Esophagus muscularis mucosa (tissue), 4 donors: ENCODE measurements around the gene SEPTIN8. TPM values are rescaled to one million over a fixed set of nuclear protein-coding genes. Genes with fewer than 3 reads are reported as not detected.

Experiments
- DNase-seq: peaks from one replicate; pipeline ENCODE4 v3.0.0-alpha.2; 2017; ENCODE audit errors: extremely low spot score
- H3K27ac ChIP-seq, 4 donors: fragments of 200-600 bp; sonication (generic); replicated peaks in 1 of 4; 1 replicate in 3 of 4; 2 replicates in 1 of 4; pipeline ENCODE4 v1.5.1; 2016 to 2019; ENCODE audit warnings: mild to moderate bottlenecking in 1 of 4
- H3K27me3 ChIP-seq, 4 donors: fragments of 200-600 bp; sonication (generic); one replicate each; pipeline versions ENCODE4 v1.5.1 to v1.6.0; 2016 to 2019
- H3K36me3 ChIP-seq, 4 donors: fragments of 200-600 bp; sonication (generic); one replicate each; pipeline ENCODE4 v1.5.1; 2016 to 2019
- H3K4me1 ChIP-seq, 4 donors: fragments of 200-600 bp; sonication (generic); one replicate each; pipeline ENCODE4 v1.5.1; 2016 to 2019
- H3K4me3 ChIP-seq, 4 donors: fragments of 200-600 bp; sonication (generic); 1 replicate in 2 of 4; 2 replicates in 2 of 4; pipeline ENCODE4 v1.5.1; 2016 to 2019; ENCODE audit warnings: mild to moderate bottlenecking in 4 of 4, moderate library complexity in 1 of 4
- H3K9me3 ChIP-seq, 4 donors: fragments of 200-600 bp; sonication (generic); 1 replicate in 3 of 4; 2 replicates in 1 of 4; pipeline ENCODE4 v1.5.1; 2016 to 2019
- CTCF ChIP-seq, 3 experiments: fragments of 200-600 bp in 2 of 3; fragments of 450-650 bp in 1 of 3; sonication (generic) in 2 of 3; IDR thresholded peaks; one replicate each; pipeline ENCODE4 v1.5.1; 2017 to 2019; ENCODE audit warnings: antibody characterized with exemption in 3 of 3, mild to moderate bottlenecking in 2 of 3, moderate library complexity in 1 of 3
- EP300 ChIP-seq: sonication (generic); formaldehyde crosslinking; IDR thresholded peaks from one replicate; pipeline ENCODE4 v1.6.1; 2017; ENCODE audit warnings: antibody characterized with exemption
- POLR2A ChIP-seq: fragments of 450-650 bp; IDR thresholded peaks from one replicate; pipeline ENCODE4 v1.6.1; 2017; ENCODE audit warnings: antibody characterized with exemption, moderate library complexity, mild to moderate bottlenecking, low read depth
- POLR2AphosphoS5 ChIP-seq, 2 donors: sonication (generic); formaldehyde crosslinking; IDR thresholded peaks; one replicate each; pipeline ENCODE4 v1.6.1; 2017; ENCODE audit warnings: antibody characterized with exemption in 2 of 2
- WGBS: methylation state at CpG from one replicate; pipeline ENCODE4 v1.1.5; 2018; 5-methylcytosine and 5-hydroxymethylcytosine counted together
- intact Hi-C: fragments of 100-400 bp; cut with DNase I; formaldehyde crosslinking; loops from one replicate; pipeline ENCODE4 v1.15.1; 2023
- total RNA-seq, 4 donors: library from RNA; depleted of rRNA; stranded (reverse); fragments of >200 nt; gene quantifications; one replicate each; pipeline versions ENCODE4 v1.1.0 to v1.2.1, GENCODE V29; 2016

SEPTIN8 gene
- total RNA-seq, 4 donors from 2014 or later = 26.7 to 42.8 (median 36.9) TPM

GRCh38 chr5:132737982-132738681 is 38.9 kb downstream of the SEPTIN8 start:
- Histone ChIP-seq H3K27me3 (peaks cover 0 to 18% (median 0%) of the 10 kb centered on the region in 4 donors), H3K9me3 (no peaks in the 10 kb centered on the region), H3K4me3 (peak overlapping the region; percentile 73 to 93 (median 77)), H3K4me1 (peaks cover 8 to 15% (median 13%) of the 10 kb centered on the region in 4 donors), H3K36me3 (peaks cover 0 to 8% (median 4%) of the 10 kb centered on the region in 4 donors), H3K27ac (peak overlapping the region in 3 of 4 donors; percentile 72 to 78 (median 77))
- no peak for TF ChIP-seq POLR2A
- TF ChIP-seq CTCF (IDR thresholded peaks at IDR 0.05) = no peak
- TF ChIP-seq EP300 = no peak
- no peak for TF ChIP-seq POLR2AphosphoS5 (IDR thresholded peaks at IDR 0.05)
- WGBS = 65% methylated on average over 9 of the region's 9 CpGs
- no peak for DNase-seq
- intact Hi-C loops = loop anchor here (5.0 kb wide), 1 partner anchor 39 kb away; the partner anchor contains the start of gene SEPTIN8

DNA sequence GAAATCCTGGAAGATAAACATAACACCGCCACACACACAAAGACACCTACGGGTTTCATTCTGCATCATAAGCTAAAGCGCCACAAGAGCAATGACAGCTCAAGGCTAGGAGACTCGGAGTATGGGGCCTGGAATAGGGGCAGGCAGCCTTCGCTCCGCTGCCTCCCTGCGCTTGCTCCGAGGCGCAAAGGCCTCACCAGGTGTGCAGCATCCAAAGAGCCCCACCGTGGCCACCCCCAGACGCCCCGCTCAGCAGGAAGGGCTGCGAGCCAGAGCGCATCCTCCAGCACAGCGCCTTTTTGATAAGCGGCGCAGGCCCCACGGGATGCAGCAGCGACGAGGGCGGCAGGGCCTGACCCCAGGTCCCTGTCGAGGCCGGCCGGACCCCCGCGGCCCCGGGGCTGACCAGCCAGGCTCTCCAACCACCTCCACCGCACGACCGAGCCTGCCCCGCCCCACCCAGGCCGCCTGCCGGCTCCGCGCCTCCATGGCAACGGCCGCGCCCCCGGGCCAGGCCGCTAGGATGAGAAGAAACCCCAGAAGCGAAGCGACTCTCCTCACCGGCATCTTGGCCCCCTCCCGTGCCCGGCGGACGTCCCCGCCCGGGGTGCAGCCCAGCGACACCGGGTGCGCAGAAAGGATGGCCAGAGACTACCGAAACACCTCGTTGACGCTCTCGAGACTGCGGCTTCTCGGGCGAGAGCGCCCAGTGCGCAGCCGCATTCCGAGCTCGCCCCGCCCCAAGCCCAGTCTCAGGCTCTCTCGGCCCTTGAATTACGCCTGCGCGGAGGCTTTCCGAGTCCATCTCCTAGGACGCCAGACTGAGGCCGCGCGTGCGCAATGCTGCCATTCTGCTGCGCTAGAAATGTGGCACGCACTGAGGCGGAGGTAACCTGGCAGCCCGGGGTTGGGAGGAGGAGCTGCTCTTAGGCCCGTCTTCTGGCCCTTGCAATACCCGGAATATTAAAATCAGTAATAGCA is 39.9 kb downstream of the SEPTIN8 start, which contains the start of gene KIF3A:
TSS of gene KIF3A (minus strand) at position 694 of the 981 bp plus-strand sequence. CDS start at position 567, 127 bp downstream.
- TF ChIP-seq POLR2AphosphoS5 (IDR thresholded peaks at IDR 0.05) = peak; percentile 84 to 92
- TF ChIP-seq CTCF (IDR thresholded peaks at IDR 0.05) = peak in 2 of 3 experiments; percentile 28 to 47
- no peak for TF ChIP-seq POLR2A
- peak within 1 kb of the TSS; percentile 73 to 93 (median 77) for H3K4me3 ChIP-seq
- peaks cover 0 to 8% (median 4%) of the 10 kb centered on the region in 4 donors for H3K36me3 ChIP-seq
- H3K27ac ChIP-seq = peak within 1 kb of the TSS; percentile 72 to 78 (median 78)
- under 1% methylated on average over 32 of the region's 81 CpGs for WGBS
- DNase-seq = peak; percentile 96
- no peaks in the 10 kb centered on the region for H3K9me3 ChIP-seq
- peaks cover 8 to 15% (median 13%) of the 10 kb centered on the region in 4 donors for H3K4me1 ChIP-seq
- intact Hi-C loops = loop anchor here (5.0 kb wide), 1 partner anchor 40 kb away; the partner anchor contains the start of gene SEPTIN8
- H3K27me3 ChIP-seq = peaks cover 0 to 8% (median 0%) of the 10 kb centered on the region in 4 donors

- no peak overlapping the region for H3K4me3 ChIP-seq
- H3K27me3 ChIP-seq = no peaks in the 10 kb centered on the region
- no peak for DNase-seq
- peaks cover 8 to 15% (median 13%) of the 10 kb centered on the region in 4 donors for H3K4me1 ChIP-seq
- no peak overlapping the region for H3K27ac ChIP-seq
- WGBS = 85% methylated on average over 2 of the region's 2 CpGs
- H3K36me3 ChIP-seq = peaks cover 0 to 15% (median 4%) of the 10 kb centered on the region in 4 donors
- H3K9me3 ChIP-seq = no peaks in the 10 kb centered on the region
- TF ChIP-seq POLR2A (no peak), EP300 (no peak), POLR2AphosphoS5 (IDR thresholded peaks at IDR 0.05) (no peak), CTCF (IDR thresholded peaks at IDR 0.05) (no peak)
- intact Hi-C loops = loop anchor here (5.0 kb wide), 1 partner anchor 43 kb away; the partner anchor contains the start of gene SEPTIN8
Observed at GRCh38 chr5:132734687-132735086, 42.4 kb downstream of the SEPTIN8 start.

GRCh38 chr5:132733499-132734148 is 43.4 kb downstream of the SEPTIN8 start:
- no peak for DNase-seq

More at GRCh38 chr5:132733499-132734148, 43.4 kb downstream of the SEPTIN8 start:
- no peaks in the 10 kb centered on the region for H3K9me3 ChIP-seq
- H3K27ac ChIP-seq = no peak overlapping the region
- TF ChIP-seq CTCF (IDR thresholded peaks at IDR 0.05) (no peak), POLR2A (no peak), POLR2AphosphoS5 (IDR thresholded peaks at IDR 0.05) (no peak), EP300 (no peak)
- H3K27me3 ChIP-seq = no peaks in the 10 kb centered on the region
- peaks cover 0 to 15% (median 4%) of the 10 kb centered on the region in 4 donors for H3K36me3 ChIP-seq
- no peak overlapping the region for H3K4me3 ChIP-seq
- intact Hi-C loops = no loop called here
- H3K4me1 ChIP-seq = peaks cover 8 to 15% (median 13%) of the 10 kb centered on the region in 4 donors
- 85% methylated on average over 2 of the region's 2 CpGs for WGBS
